ENCODE data around the gene ACE. TPM values are rescaled to one million over a fixed set of nuclear protein-coding genes. Genes with fewer than 3 reads are reported as not detected.

ACE gene
- total RNA-seq, 1 donor from 2014 or later = 9.6 TPM

DNA sequence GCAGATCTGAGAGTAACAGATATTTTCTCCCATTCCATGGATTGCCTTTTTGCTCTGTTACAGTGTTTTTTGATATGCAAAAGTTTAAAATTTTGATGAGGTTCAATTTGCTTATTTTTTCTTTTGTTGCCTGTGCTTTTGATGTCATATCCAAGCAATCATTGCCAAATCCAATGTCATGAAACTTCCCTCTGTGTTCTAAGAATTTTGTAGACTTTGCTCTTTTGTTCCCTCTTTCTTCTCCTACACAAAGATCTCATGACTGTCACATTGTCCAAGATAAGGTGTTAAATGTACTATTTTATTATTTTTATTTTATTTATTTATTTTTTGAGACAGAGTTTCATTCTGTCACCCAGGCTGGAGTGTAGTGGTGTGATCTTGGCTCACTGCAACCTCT is 27.4 kb downstream of the ACE start:
- no peak for DNase-seq (ENCODE audit: extremely low spot score in 2 of 2)
- TF ChIP-seq, protein P1, sequence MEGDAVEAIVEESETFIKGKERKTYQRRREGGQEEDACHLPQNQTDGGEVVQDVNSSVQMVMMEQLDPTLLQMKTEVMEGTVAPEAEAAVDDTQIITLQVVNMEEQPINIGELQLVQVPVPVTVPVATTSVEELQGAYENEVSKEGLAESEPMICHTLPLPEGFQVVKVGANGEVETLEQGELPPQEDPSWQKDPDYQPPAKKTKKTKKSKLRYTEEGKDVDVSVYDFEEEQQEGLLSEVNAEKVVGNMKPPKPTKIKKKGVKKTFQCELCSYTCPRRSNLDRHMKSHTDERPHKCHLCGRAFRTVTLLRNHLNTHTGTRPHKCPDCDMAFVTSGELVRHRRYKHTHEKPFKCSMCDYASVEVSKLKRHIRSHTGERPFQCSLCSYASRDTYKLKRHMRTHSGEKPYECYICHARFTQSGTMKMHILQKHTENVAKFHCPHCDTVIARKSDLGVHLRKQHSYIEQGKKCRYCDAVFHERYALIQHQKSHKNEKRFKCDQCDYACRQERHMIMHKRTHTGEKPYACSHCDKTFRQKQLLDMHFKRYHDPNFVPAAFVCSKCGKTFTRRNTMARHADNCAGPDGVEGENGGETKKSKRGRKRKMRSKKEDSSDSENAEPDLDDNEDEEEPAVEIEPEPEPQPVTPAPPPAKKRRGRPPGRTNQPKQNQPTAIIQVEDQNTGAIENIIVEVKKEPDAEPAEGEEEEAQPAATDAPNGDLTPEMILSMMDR (IDR thresholded peaks at IDR 0.05) = no peak
- no peak for TF ChIP-seq POLR2AphosphoS5 (IDR thresholded peaks at IDR 0.05; ENCODE audit: insufficient read depth in 1 of 2, low read depth in 1 of 2)
- TF ChIP-seq POLR2A (IDR thresholded peaks at IDR 0.05) = no peak
- Histone ChIP-seq H3K4me1 (no peaks in the 10 kb centered on the region), H3K9me3 (no peaks in the 10 kb centered on the region), H3K27me3 (no peaks in the 10 kb centered on the region), H3K36me3 (no peaks in the 10 kb centered on the region), H3K4me3 (no peak overlapping the region), H3K27ac (no peak overlapping the region)
- intact Hi-C loops (cut with DNase I) = no loop called here

DNA sequence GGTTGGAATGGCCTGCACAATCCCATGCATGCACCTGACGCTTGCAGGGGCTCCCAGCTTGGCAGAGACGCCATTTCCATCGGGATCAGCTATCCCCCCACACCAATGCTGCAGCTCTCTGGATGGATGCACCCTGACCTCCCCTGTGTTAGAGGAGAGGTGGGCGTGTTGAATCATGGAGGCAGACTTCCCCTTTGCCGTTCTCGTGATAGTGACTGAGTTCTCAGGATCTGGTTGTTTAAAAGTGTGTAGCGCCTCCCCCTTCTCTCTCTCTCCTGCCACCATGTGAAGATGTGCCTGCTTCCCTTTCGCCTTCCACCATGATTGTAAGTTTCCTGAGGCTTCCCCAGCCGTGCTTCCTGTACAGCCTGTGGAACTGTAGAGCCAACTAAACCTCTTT is 28.5 kb downstream of the ACE start:
- Histone ChIP-seq H3K9me3 (no peaks in the 10 kb centered on the region), H3K4me1 (no peaks in the 10 kb centered on the region), H3K27ac (no peak overlapping the region), H3K36me3 (no peaks in the 10 kb centered on the region), H3K4me3 (no peak overlapping the region), H3K27me3 (no peaks in the 10 kb centered on the region)
- no peak for DNase-seq (ENCODE audit: extremely low spot score in 2 of 2)
- no peak for TF ChIP-seq POLR2A (IDR thresholded peaks at IDR 0.05)
- TF ChIP-seq POLR2AphosphoS5 (IDR thresholded peaks at IDR 0.05; ENCODE audit: insufficient read depth in 1 of 2, low read depth in 1 of 2) = no peak
- intact Hi-C loops (cut with DNase I) = no loop called here

DNA sequence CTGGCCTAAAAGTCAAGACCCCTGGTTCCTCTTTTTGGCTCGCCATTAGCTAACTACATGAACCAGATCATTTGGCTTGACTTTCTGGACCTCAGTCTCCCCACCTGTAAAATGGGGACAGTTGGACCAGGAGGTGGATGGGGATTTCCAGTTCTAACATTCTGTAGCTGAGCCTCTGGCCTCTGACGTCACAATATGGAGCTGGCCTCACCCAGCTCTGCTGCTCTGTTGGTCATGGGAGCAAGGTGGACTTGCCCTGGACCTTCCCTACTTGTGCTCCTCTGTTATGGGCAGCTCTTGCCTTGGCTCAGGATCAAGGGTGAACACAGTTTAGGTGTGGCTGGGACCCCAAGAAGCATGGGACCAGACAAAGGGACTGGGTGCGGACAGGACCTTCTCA is 29.8 kb downstream of the ACE start:
- TF ChIP-seq POLR2AphosphoS5 (IDR thresholded peaks at IDR 0.05; ENCODE audit: insufficient read depth in 1 of 2, low read depth in 1 of 2) (no peak), POLR2A (IDR thresholded peaks at IDR 0.05) (no peak)
- TF ChIP-seq, protein P1 (IDR thresholded peaks at IDR 0.05) = no peak
- Histone ChIP-seq H3K27me3 (no peaks in the 10 kb centered on the region), H3K27ac (no peak overlapping the region)

DNA sequence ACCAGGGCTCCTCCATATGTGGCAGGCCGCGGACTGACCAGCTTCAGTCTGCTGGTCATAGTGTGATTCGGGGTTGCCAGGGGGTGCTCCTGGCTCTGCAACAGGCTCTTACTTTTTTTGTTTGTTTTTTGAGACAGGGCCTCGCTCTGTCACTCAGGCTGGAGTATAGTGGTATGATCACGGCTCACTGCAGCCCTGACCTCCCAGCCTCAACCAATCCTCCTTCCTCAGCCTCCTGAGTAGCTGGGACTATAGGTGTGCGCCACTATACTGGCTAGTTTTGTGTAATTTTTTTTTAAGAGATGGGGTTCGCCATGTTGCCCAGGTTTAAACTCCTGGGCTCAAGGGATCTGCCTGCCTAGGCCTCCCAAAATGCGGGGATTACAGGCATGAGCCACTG is 34.5 kb downstream of the ACE start:
- Histone ChIP-seq H3K27ac (no peak overlapping the region), H3K4me3 (no peak overlapping the region), H3K9me3 (no peaks in the 10 kb centered on the region), H3K4me1 (no peaks in the 10 kb centered on the region), H3K27me3 (no peaks in the 10 kb centered on the region), H3K36me3 (no peaks in the 10 kb centered on the region)
- intact Hi-C loops (cut with DNase I) = no loop called here
- DNase-seq (ENCODE audit: extremely low spot score in 2 of 2) = no peak
- TF ChIP-seq POLR2AphosphoS5 (IDR thresholded peaks at IDR 0.05; ENCODE audit: insufficient read depth in 1 of 2, low read depth in 1 of 2) = no peak
- TF ChIP-seq, protein P1 (IDR thresholded peaks at IDR 0.05) = no peak
- no peak for TF ChIP-seq POLR2A (IDR thresholded peaks at IDR 0.05)

More for the DNA sequence above, 29.8 kb downstream of the ACE start:
- intact Hi-C loops (cut with DNase I) = no loop called here
- Histone ChIP-seq H3K4me3 (no peak overlapping the region), H3K9me3 (no peaks in the 10 kb centered on the region), H3K36me3 (no peaks in the 10 kb centered on the region), H3K4me1 (no peaks in the 10 kb centered on the region)
- no peak for DNase-seq (ENCODE audit: extremely low spot score in 2 of 2)

DNA sequence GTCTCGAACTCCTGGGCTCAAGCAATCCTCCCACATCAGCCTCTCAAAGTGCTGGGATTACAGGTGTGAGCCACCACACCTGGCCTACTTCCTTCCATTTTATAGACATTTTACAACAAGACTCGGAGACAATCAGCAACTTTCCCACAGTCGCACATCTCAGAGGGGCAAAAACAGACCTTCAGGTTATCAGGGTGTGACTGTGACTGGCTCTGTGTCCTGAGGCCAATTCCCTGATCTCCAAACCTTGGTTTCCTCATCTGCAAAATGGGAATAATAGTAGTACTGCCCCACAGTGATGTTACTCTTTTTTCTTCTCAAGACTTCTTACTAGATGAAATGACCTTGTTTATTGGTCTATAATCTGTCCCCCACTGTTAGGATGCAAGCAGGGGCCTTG is 35.5 kb downstream of the ACE start:
- Histone ChIP-seq H3K27me3 (no peaks in the 10 kb centered on the region), H3K4me1 (no peaks in the 10 kb centered on the region), H3K9me3 (no peaks in the 10 kb centered on the region), H3K36me3 (no peaks in the 10 kb centered on the region), H3K4me3 (no peak overlapping the region), H3K27ac (no peak overlapping the region)
- DNase-seq (ENCODE audit: extremely low spot score in 2 of 2) = no peak
- intact Hi-C loops (cut with DNase I) = no loop called here
- no peak for TF ChIP-seq POLR2A (IDR thresholded peaks at IDR 0.05)
- TF ChIP-seq POLR2AphosphoS5 (IDR thresholded peaks at IDR 0.05; ENCODE audit: insufficient read depth in 1 of 2, low read depth in 1 of 2) = no peak
- TF ChIP-seq, protein P1 (IDR thresholded peaks at IDR 0.05) = no peak
